PFSK-1 (cell line): ENCODE data around the gene TUBA4A.

Experiments
- FOXP2 ChIP-seq: optimal IDR thresholded peaks from 2 replicates; pipeline ENCODE3; 2011; ENCODE audit warnings: borderline replicate concordance, control low read depth, inconsistent platforms; ENCODE audit not compliant: insufficient read depth; ENCODE audit errors: extremely low read length, extremely low read depth
- POLR2AphosphoS5 ChIP-seq: IDR thresholded peaks from 2 replicates; pipeline ENCODE4 v1.6.1; 2012; ENCODE audit warnings: low read depth, mild to moderate bottlenecking, control low read depth, low read length, moderate library complexity
- SIN3A ChIP-seq: IDR thresholded peaks from 2 replicates; pipeline ENCODE4 v1.6.1; 2012; ENCODE audit warnings: mild to moderate bottlenecking, low read length, moderate library complexity, borderline replicate concordance; ENCODE audit not compliant: insufficient read depth
- TAF1 ChIP-seq: IDR thresholded peaks from 2 replicates; pipeline ENCODE4 v1.6.1; 2012; ENCODE audit warnings: low read length, control low read depth, borderline replicate concordance; ENCODE audit not compliant: insufficient read depth
- TF ChIP-seq, protein P1 (sequence below), 2 experiments: IDR thresholded peaks; 2 replicates each; pipeline versions ENCODE4 v1.6.1 to v1.8.0; 2011 to 2012; ENCODE audit warnings: low read depth in 2 of 2, low read length in 2 of 2, control low read depth in 1 of 2, inconsistent platforms in 1 of 2, mild to moderate bottlenecking in 1 of 2, moderate library complexity in 1 of 2; ENCODE audit not compliant: insufficient read depth in 1 of 2

Gene TUBA4A

GRCh38 chr2:219244789-219245147, 8.9 kb downstream of the TUBA4A start:
- TF ChIP-seq SIN3A, result no peak
- TF ChIP-seq, protein P1, sequence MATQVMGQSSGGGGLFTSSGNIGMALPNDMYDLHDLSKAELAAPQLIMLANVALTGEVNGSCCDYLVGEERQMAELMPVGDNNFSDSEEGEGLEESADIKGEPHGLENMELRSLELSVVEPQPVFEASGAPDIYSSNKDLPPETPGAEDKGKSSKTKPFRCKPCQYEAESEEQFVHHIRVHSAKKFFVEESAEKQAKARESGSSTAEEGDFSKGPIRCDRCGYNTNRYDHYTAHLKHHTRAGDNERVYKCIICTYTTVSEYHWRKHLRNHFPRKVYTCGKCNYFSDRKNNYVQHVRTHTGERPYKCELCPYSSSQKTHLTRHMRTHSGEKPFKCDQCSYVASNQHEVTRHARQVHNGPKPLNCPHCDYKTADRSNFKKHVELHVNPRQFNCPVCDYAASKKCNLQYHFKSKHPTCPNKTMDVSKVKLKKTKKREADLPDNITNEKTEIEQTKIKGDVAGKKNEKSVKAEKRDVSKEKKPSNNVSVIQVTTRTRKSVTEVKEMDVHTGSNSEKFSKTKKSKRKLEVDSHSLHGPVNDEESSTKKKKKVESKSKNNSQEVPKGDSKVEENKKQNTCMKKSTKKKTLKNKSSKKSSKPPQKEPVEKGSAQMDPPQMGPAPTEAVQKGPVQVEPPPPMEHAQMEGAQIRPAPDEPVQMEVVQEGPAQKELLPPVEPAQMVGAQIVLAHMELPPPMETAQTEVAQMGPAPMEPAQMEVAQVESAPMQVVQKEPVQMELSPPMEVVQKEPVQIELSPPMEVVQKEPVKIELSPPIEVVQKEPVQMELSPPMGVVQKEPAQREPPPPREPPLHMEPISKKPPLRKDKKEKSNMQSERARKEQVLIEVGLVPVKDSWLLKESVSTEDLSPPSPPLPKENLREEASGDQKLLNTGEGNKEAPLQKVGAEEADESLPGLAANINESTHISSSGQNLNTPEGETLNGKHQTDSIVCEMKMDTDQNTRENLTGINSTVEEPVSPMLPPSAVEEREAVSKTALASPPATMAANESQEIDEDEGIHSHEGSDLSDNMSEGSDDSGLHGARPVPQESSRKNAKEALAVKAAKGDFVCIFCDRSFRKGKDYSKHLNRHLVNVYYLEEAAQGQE (IDR thresholded peaks at IDR 0.05; ENCODE audit: insufficient read depth in 1 of 2, low read depth in 2 of 2, low read length in 2 of 2), result no peak

DNA sequence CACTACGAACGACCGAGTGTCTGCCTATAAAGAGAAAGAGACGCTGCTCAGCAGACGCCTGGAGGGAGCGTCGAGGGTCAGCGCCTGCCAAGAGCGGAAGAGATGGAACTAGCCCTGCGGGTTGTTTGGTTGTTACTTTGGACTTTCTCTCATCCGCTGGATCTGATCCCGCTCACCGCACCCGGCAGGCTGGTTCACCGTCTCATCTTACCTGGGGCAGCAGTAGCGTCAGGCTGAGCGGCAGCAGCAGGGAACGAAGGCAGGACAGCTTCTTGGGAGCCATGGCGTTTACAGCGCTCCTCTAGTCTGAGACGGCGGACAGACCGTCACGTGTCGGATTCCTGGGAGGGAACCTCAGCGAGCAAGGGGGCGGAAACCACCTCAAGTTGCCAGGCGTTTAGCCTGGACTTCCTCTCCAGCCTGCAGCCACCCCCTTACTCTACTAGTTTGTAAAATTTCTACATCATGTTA, 10.4 kb downstream of the TUBA4A start:
- TF ChIP-seq TAF1, result no peak
- TF ChIP-seq POLR2AphosphoS5, result no peak
- no peak for TF ChIP-seq SIN3A
- TF ChIP-seq, protein P1 (IDR thresholded peaks at IDR 0.05; ENCODE audit: insufficient read depth in 1 of 2, low read depth in 2 of 2, low read length in 2 of 2), result no peak
- TF ChIP-seq FOXP2, result no peak

DNA sequence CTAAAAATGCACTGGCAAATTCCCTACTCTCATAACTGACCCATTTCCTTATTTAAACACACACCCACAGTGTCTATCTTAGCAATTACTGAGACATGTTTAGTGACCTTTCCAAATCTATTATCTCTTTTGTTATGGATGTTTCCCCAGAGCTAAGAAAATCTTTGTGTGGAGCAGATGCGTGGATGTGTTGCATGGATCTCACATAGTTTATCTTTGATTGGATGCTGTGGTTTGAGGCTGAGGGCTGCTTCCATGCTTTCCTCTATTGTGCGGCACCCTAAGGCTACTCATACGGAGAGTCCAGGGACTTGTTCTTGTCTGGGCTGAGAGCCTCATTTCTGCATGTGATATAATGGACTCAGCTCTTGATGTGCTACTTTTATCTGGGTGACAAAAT, 19.4 kb downstream of the TUBA4A start:
- no peak for TF ChIP-seq TAF1
- TF ChIP-seq SIN3A, result no peak
- no peak for TF ChIP-seq FOXP2
- TF ChIP-seq, protein P1 (IDR thresholded peaks at IDR 0.05; ENCODE audit: insufficient read depth in 1 of 2, low read depth in 2 of 2, low read length in 2 of 2), result no peak
- no peak for TF ChIP-seq POLR2AphosphoS5

GRCh38 chr2:219230059-219230540, 23.6 kb downstream of the TUBA4A start:
- 0 out of 2 replicates have a peak, but pooled peaks have one; percentile 4 for TF ChIP-seq POLR2AphosphoS5
- no peak for TF ChIP-seq TAF1
- TF ChIP-seq, protein P1 (IDR thresholded peaks at IDR 0.05; ENCODE audit: insufficient read depth in 1 of 2, low read depth in 2 of 2, low read length in 2 of 2), result no peak

DNA sequence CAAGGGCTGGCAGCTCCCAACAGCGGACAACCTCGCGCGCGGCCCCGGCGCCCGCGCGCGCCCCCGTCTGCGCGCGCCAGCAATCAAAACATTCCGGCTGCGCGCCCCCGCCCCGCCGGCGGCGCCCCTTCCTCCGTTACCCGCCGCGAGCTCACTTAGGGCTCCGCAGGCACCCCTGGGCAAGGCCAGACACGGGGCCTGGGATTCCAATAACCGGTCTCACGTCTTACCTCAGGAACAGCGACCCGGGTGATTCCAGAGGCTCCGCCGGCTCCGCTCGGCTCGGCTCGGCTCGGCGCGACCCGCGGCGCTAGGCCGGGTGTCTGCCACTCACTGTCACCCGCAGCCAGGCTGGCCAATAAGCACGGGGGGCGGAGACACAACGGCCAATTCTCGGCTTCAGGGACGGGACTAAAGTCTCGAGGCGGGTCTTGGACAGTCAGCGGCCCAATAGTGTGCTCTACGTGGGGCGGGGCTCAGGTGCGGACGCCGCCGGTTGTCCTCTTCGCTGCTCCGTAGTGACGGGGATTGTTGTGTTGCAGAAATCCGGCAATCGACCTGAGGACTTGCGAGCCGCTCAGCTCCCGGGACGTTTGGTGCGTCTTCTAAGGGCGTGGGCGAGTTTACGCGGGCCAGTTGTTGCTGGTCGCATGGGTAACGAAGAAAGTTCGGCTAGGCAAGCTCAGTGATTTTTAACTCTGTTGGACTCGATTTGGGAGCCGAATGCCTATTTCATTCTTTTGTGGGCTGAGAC, 24.2 kb downstream of the TUBA4A start, which contains the start of the genes ANKZF1 and ATG9A:
ANKZF1 (plus strand) TSS at position 502 of the 754 bp plus-strand sequence. CDS start 452 bp downstream, outside the sequence.
ATG9A (minus strand) TSS at position 332 of the 754 bp plus-strand sequence. CDS start 1,612 bp downstream, outside the sequence.
- TF ChIP-seq, protein P1 (IDR thresholded peaks at IDR 0.05; ENCODE audit: insufficient read depth in 1 of 2, low read depth in 2 of 2, low read length in 2 of 2), result no peak
- peak; percentile 94 for TF ChIP-seq FOXP2
- TF ChIP-seq POLR2AphosphoS5, result peak; percentile 68
- TF ChIP-seq SIN3A, result peak; percentile 87; the same call in 1 of the 2 replicates
- peak; percentile 88; the same call in 1 of the 2 replicates for TF ChIP-seq TAF1
